ENCODE measurements around the gene ZCCHC4. TPM values are rescaled to one million over a fixed set of nuclear protein-coding genes. Genes with fewer than 3 reads are reported as not detected.

Gene ZCCHC4
- polyA plus RNA-seq, 1 of the 3 experiments (the other 2 are of a cell fraction), result 4.8 TPM

DNA sequence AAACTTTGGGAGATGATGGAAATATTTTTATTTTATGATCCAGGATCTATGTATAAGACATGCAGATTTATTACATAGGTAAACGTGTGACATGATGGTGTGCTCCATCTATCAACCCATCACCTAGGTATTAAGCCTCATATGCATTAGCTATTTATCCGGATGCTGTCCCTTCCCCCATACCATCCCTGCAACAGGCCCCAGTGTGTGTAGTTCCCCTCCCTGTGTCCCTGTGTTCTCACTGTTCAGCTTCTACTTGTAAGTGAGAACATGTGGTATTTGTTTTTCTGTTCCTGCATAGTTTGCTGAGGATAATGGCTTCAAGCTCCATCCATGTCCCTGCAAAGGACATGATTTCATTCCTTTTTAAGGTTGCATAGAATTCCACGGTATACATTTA lies 28.1 kb upstream of the ZCCHC4 start:
- ChIA-PET CTCF (interaction anchor here (1.1 kb wide), 1 partner anchor 28 kb away, joined by 8 read pairs; the partner anchor contains the start of gene ZCCHC4), POLR2A (no interaction called here)
- no peak overlapping the region for H3K4me2 ChIP-seq
- H3K27me3 ChIP-seq (ENCODE audit: insufficient read depth), result no peaks in the 10 kb centered on the region; the same call in 1 of the 2 replicates
- no peak overlapping the region for H3K4me3 ChIP-seq (ENCODE audit: low read depth in 2 of 2, low read length in 1 of 2)
- no peak for TF ChIP-seq EP300 (IDR thresholded peaks at IDR 0.05; ENCODE audit: borderline replicate concordance in 1 of 2, low read depth in 1 of 2, low read length in 1 of 2)
- WGBS (ENCODE audit: low lambda C conversion rate), result 61% methylated on average over 3 of the region's 3 CpGs
- H3F3A ChIP-seq (replicated peaks; ENCODE audit: insufficient read depth), result no peaks in the 10 kb centered on the region
- H3K27ac ChIP-seq (ENCODE audit: low read depth in 2 of 2, low read length in 1 of 2), result no peak overlapping the region
- H4K20me1 ChIP-seq (ENCODE audit: insufficient read depth), result no peaks in the 10 kb centered on the region
- H2AFZ ChIP-seq (ENCODE audit: low read depth), result no peak overlapping the region
- H3K79me2 ChIP-seq (ENCODE audit: insufficient read depth), result no peaks in the 10 kb centered on the region
- H3K9me3 ChIP-seq, result no peaks in the 10 kb centered on the region
- H3K9me2 ChIP-seq, result no peaks in the 10 kb centered on the region
- no peaks in the 10 kb centered on the region for H3K4me1 ChIP-seq (ENCODE audit: control insufficient read depth in 1 of 2, insufficient read depth in 2 of 2, low read depth in 1 of 2, low read length in 1 of 2)
- no peak overlapping the region for H3K9ac ChIP-seq
- no peak for DNase-seq
- peaks cover 0 to 5% of the 10 kb centered on the region in 2 experiments for H3K36me3 ChIP-seq (replicated peaks in 1 of 2; ENCODE audit: control insufficient read depth in 1 of 2, insufficient read depth in 2 of 2, low read length in 1 of 2)

DNA sequence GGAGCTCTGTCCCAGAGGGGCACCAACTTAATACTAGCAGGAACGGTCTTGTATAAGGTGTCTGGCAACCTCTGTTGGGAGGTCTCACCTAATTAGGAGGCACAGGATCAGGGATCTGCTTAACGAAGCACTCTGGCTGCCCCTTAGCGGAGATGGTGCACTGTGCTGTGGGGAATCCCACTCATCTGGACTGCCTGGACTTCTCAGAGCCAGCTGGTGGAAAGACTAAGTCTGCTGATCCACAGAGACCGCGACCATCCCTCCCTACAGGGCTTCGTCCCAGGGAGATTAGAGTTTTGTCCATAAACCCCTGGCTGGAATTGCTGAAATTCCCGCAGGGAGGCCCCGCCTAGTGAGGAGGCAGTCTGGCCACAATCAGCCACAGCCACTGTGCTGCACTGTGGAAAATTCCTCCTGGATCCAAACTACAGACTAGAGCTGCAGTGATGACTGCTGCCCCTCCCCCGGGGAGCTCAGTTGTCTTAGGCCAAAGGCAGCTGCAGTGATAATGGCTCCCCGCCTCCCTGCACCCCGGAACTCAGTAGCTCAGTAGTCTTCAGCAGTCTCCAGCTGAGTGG lies 22.0 kb upstream of the ZCCHC4 start:
- TF ChIP-seq, protein P1, sequence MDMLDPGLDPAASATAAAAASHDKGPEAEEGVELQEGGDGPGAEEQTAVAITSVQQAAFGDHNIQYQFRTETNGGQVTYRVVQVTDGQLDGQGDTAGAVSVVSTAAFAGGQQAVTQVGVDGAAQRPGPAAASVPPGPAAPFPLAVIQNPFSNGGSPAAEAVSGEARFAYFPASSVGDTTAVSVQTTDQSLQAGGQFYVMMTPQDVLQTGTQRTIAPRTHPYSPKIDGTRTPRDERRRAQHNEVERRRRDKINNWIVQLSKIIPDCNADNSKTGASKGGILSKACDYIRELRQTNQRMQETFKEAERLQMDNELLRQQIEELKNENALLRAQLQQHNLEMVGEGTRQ (IDR thresholded peaks at IDR 0.05; ENCODE audit: borderline replicate concordance, low read depth, low read length), result no peak
- no peak for TF ChIP-seq TAF1 (IDR thresholded peaks at IDR 0.05; ENCODE audit: borderline replicate concordance, low read depth, low read length)
- TF ChIP-seq POLR2AphosphoS5 (IDR thresholded peaks at IDR 0.05; ENCODE audit: low read depth, low read length), result no peak
- TF ChIP-seq, protein P2, sequence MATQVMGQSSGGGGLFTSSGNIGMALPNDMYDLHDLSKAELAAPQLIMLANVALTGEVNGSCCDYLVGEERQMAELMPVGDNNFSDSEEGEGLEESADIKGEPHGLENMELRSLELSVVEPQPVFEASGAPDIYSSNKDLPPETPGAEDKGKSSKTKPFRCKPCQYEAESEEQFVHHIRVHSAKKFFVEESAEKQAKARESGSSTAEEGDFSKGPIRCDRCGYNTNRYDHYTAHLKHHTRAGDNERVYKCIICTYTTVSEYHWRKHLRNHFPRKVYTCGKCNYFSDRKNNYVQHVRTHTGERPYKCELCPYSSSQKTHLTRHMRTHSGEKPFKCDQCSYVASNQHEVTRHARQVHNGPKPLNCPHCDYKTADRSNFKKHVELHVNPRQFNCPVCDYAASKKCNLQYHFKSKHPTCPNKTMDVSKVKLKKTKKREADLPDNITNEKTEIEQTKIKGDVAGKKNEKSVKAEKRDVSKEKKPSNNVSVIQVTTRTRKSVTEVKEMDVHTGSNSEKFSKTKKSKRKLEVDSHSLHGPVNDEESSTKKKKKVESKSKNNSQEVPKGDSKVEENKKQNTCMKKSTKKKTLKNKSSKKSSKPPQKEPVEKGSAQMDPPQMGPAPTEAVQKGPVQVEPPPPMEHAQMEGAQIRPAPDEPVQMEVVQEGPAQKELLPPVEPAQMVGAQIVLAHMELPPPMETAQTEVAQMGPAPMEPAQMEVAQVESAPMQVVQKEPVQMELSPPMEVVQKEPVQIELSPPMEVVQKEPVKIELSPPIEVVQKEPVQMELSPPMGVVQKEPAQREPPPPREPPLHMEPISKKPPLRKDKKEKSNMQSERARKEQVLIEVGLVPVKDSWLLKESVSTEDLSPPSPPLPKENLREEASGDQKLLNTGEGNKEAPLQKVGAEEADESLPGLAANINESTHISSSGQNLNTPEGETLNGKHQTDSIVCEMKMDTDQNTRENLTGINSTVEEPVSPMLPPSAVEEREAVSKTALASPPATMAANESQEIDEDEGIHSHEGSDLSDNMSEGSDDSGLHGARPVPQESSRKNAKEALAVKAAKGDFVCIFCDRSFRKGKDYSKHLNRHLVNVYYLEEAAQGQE (IDR thresholded peaks at IDR 0.05; ENCODE audit: low read depth, low read length), result no peak
- no peak for TF ChIP-seq RFX5 (IDR thresholded peaks at IDR 0.05; ENCODE audit: low read length)
- TF ChIP-seq, protein P3, sequence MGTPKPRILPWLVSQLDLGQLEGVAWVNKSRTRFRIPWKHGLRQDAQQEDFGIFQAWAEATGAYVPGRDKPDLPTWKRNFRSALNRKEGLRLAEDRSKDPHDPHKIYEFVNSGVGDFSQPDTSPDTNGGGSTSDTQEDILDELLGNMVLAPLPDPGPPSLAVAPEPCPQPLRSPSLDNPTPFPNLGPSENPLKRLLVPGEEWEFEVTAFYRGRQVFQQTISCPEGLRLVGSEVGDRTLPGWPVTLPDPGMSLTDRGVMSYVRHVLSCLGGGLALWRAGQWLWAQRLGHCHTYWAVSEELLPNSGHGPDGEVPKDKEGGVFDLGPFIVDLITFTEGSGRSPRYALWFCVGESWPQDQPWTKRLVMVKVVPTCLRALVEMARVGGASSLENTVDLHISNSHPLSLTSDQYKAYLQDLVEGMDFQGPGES (IDR thresholded peaks at IDR 0.05; ENCODE audit: low read depth, low read length), result no peak
- TF ChIP-seq RCOR1 (IDR thresholded peaks at IDR 0.05; ENCODE audit: low read length), result no peak
- no peak for TF ChIP-seq NRF1 (IDR thresholded peaks at IDR 0.05; ENCODE audit: low read depth, low read length)
- no peak for TF ChIP-seq TCF12 (IDR thresholded peaks at IDR 0.05)
- TF ChIP-seq, protein P4, sequence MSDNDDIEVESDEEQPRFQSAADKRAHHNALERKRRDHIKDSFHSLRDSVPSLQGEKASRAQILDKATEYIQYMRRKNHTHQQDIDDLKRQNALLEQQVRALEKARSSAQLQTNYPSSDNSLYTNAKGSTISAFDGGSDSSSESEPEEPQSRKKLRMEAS (IDR thresholded peaks at IDR 0.05; ENCODE audit: low read depth), result no peak
- TF ChIP-seq CHD2 (IDR thresholded peaks at IDR 0.05; ENCODE audit: low read length, partially characterized antibody), result no peak
- TF ChIP-seq, protein P5, sequence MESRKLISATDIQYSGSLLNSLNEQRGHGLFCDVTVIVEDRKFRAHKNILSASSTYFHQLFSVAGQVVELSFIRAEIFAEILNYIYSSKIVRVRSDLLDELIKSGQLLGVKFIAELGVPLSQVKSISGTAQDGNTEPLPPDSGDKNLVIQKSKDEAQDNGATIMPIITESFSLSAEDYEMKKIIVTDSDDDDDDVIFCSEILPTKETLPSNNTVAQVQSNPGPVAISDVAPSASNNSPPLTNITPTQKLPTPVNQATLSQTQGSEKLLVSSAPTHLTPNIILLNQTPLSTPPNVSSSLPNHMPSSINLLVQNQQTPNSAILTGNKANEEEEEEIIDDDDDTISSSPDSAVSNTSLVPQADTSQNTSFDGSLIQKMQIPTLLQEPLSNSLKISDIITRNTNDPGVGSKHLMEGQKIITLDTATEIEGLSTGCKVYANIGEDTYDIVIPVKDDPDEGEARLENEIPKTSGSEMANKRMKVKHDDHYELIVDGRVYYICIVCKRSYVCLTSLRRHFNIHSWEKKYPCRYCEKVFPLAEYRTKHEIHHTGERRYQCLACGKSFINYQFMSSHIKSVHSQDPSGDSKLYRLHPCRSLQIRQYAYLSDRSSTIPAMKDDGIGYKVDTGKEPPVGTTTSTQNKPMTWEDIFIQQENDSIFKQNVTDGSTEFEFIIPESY (IDR thresholded peaks at IDR 0.05; ENCODE audit: borderline replicate concordance, low read depth), result no peak
- TF ChIP-seq EP300 (IDR thresholded peaks at IDR 0.05; ENCODE audit: borderline replicate concordance in 1 of 2, low read depth in 1 of 2, low read length in 1 of 2), result no peak
- no peak for TF ChIP-seq EZH2phosphoT487 (IDR thresholded peaks at IDR 0.05; ENCODE audit: borderline replicate concordance, low read depth)
- Histone ChIP-seq H3K79me2 (ENCODE audit: insufficient read depth) (no peaks in the 10 kb centered on the region), H3K27me3 (ENCODE audit: insufficient read depth) (no peaks in the 10 kb centered on the region; the same call in 1 of the 2 replicates), H3K4me2 (no peak overlapping the region), H3F3A (replicated peaks; ENCODE audit: insufficient read depth) (no peaks in the 10 kb centered on the region), H3K4me1 (ENCODE audit: control insufficient read depth in 1 of 2, insufficient read depth in 2 of 2, low read depth in 1 of 2, low read length in 1 of 2) (no peaks in the 10 kb centered on the region), H3K36me3 (replicated peaks in 1 of 2; ENCODE audit: control insufficient read depth in 1 of 2, insufficient read depth in 2 of 2, low read length in 1 of 2) (no peaks in the 10 kb centered on the region), H3K4me3 (ENCODE audit: low read depth in 2 of 2, low read length in 1 of 2) (no peak overlapping the region), H4K20me1 (ENCODE audit: insufficient read depth) (no peaks in the 10 kb centered on the region), H3K9ac (no peak overlapping the region), H3K27ac (ENCODE audit: low read depth in 2 of 2, low read length in 1 of 2) (no peak overlapping the region), H3K9me2 (no peaks in the 10 kb centered on the region), H3K9me3 (no peaks in the 10 kb centered on the region), H2AFZ (ENCODE audit: low read depth) (no peak overlapping the region)
- ChIA-PET POLR2A (interaction anchor here (0.5 kb wide), 1 partner anchor 923 kb away, joined by 3 read pairs; no protein-coding TSS in a partner anchor), CTCF (interaction anchor here (8.3 kb wide), 1 partner anchor 23 kb away, joined by 43 read pairs; the partner anchor contains the start of gene ZCCHC4)
- 43% methylated on average over 6 of the region's 11 CpGs for WGBS (ENCODE audit: low lambda C conversion rate)
- no peak for DNase-seq
